Transverse colon (tissue), 4 donors: ENCODE results near the gene MZT2A.
"Not testable (repeated sequence)": the region's sequence is repeated elsewhere in the genome, so short reads cannot be mapped to it uniquely, and the experiment has no call there.

Experiments
- EP300 ChIP-seq: sonication (generic); formaldehyde crosslinking; IDR thresholded peaks from one replicate; pipeline ENCODE4 v1.6.1; 2017; ENCODE audit warnings: antibody characterized with exemption, low read depth
- POLR2A ChIP-seq: fragments of 450-650 bp; IDR thresholded peaks from one replicate; pipeline ENCODE4 v1.6.1; 2016; ENCODE audit warnings: antibody characterized with exemption, mild to moderate bottlenecking, moderate library complexity
- POLR2AphosphoS5 ChIP-seq, 3 donors: sonication (generic); formaldehyde crosslinking; IDR thresholded peaks; one replicate each; pipeline ENCODE4 v1.6.1; 2016; ENCODE audit warnings: antibody characterized with exemption in 3 of 3
- TF ChIP-seq, protein P1 (sequence below), 5 experiments: fragments of 200-600 bp in 3 of 5; fragments of 450-650 bp in 2 of 5; sonication (generic) in 3 of 5; IDR thresholded peaks; 1 replicate in 2 of 5; 2 replicates in 3 of 5; pipeline ENCODE4 v1.5.1; 2016 to 2017; ENCODE audit warnings: antibody characterized with exemption in 5 of 5, inconsistent platforms in 3 of 5, mild to moderate bottlenecking in 2 of 5, moderate library complexity in 1 of 5

- TF ChIP-seq, protein P1, sequence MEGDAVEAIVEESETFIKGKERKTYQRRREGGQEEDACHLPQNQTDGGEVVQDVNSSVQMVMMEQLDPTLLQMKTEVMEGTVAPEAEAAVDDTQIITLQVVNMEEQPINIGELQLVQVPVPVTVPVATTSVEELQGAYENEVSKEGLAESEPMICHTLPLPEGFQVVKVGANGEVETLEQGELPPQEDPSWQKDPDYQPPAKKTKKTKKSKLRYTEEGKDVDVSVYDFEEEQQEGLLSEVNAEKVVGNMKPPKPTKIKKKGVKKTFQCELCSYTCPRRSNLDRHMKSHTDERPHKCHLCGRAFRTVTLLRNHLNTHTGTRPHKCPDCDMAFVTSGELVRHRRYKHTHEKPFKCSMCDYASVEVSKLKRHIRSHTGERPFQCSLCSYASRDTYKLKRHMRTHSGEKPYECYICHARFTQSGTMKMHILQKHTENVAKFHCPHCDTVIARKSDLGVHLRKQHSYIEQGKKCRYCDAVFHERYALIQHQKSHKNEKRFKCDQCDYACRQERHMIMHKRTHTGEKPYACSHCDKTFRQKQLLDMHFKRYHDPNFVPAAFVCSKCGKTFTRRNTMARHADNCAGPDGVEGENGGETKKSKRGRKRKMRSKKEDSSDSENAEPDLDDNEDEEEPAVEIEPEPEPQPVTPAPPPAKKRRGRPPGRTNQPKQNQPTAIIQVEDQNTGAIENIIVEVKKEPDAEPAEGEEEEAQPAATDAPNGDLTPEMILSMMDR (IDR thresholded peaks at IDR 0.05): not testable (repeated sequence)
- TF ChIP-seq POLR2A; POLR2AphosphoS5 (IDR thresholded peaks at IDR 0.05); EP300: not testable (repeated sequence)
These were observed 24.5 kb downstream of the MZT2A start for GRCh38 chr2:131467722-131468121.
